Activated CD8-positive, alpha-beta memory T cell treated with anti-CD3 and anti-CD28 coated beads for 1 hour (primary cell): Measurements from ENCODE around the gene SCEL.

Source experiments
- DNase-seq, 2 donors: peaks; one replicate each; pipeline ENCODE4 v3.0.0-alpha.2; 2020; ENCODE audit warnings: low read depth in 1 of 2; ENCODE audit errors: extremely low read depth in 1 of 2

Gene SCEL

GRCh38 chr13:77548594-77548993 lies 13.1 kb downstream of the SCEL start:
- DNase-seq = no peak

DNA sequence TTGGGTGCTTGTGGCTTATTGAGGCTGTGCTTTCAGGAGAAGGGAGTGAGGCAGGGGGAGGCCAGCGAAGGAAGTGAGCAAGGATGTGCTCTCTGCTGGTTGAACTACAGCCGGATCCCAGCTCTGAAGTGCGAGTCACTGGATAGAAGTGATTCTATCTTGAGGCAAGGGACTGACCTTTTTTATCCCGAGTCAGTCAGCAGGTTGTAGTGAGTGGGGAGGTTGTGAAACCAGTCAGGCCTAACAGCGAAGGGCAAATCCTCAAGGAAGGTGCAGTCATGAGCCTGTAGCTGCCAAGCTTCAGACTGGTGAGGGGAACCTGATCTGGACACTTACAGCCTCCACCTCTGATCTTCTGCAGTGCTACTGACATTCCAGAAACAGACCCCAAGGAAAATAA lies 18.6 kb downstream of the SCEL start:
- no peak for DNase-seq

GRCh38 chr13:77555246-77555645 lies 19.7 kb downstream of the SCEL start:
- no peak for DNase-seq

DNA sequence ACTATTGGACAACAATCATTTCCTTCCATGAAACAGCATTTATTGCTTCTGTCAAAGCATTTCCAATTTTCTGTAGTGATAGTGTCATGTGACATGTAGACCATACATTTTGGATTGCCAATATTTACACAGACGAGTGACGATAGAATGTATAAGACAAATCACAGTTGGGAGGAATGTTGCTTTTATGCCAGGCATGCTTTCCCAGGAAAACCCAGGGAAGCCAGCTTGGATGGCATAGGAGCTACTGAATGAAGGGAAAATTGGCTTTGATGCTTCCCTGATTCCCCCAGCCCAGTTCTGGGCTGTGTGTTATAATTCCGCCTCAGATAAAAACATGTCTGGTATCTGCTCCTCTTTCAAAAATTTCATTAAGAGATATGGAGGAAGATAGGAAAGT lies 22.5 kb downstream of the SCEL start:
- DNase-seq = no peak

DNA sequence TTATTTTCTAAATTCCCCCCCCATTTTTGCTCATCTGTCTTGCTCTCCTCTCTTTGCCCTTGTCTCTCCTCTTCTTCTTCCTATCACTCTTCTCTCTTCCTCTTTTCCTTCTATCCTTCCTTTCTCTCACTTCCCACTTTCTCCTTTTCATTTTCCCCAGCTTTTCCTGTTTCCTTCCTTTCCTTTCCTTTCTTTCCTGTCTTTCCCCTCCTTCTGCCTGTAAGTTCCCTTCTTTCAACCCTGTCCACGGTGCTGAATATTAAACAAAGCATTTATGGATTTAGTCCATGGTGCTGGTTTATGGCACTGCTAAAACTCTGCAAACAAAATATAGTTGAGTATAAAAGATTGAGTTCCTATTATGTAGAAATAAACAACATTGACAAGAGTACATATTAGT lies 27.6 kb downstream of the SCEL start:
- no peak for DNase-seq

GRCh38 chr13:77565635-77566034 lies 30.1 kb downstream of the SCEL start:
- no peak for DNase-seq

DNA sequence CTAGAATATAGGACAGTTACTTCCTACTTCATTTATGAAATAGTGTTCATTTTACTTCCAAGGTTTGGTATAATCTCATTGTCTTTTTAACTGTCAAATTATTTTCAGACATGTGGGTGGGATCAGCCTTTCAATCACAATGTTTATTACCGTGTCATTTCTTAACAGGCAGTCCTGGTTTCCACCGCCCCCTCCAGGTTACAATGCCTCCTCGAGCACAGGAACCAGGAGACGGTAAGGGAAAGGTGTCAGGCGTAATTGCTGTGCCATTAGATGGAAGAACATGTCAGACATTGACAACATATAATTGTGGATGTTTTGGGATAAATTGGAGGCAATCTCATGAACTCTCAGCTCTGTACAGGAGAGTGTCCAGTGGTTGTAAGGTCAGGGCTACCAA lies 36.5 kb downstream of the SCEL start:
- no peak for DNase-seq

DNA sequence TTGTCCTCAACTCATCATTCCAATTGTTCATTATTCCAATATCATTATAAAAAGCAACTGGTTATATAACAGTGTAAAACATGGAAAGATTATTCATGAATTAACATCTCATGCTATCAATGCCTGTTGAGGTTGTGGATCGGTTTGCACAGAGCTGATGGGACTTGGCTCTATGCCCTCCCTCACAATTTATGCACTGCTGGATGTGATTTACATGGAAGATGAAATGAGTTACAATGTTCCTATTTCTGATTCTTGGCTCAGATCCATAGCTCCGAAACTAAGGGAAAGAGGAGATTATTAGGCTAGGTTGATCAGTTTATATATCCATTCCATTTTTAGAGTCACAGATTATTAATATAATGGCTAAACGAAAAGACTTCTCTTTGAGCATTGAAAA lies 38.6 kb downstream of the SCEL start:
- no peak for DNase-seq

DNA sequence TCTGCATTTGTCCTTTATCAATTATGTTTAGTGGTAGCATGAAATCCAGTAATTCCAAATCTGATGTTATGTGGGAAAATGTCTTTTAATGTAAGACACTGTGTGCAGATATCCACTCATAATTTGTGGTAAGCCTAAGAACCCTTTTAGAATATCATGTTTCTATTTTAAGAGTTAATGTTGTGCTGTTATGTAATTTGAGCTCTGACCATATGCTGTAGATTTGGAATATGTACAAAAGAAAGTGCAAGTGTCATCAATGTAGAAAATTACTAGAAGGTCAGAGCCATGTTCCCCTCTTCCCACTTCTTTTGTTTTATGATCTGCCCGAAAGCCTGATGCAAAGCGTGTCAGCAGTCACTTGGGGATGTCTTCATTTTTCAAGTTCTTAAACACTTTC lies 44.5 kb downstream of the SCEL start:
- DNase-seq = no peak

GRCh38 chr13:77580748-77581147 lies 45.2 kb downstream of the SCEL start:
- no peak for DNase-seq

DNA sequence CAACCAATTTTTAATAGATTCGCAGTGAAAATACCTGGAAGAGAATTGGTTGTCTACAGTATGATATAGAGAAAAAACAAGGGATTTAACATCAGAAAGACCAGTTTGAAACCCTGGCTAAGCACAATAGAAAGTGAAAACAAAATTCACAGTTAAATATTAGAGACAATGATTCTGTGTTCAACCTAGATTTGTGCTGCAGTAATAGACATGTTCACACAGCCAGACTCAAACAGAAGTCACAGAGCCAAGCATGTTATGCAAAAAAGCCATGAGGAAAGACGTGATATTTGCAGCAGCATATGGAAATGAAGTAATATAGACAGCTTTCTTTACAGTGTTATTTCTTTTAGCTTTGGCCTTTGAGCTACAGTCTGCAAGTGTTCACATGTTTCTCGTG lies 48.1 kb downstream of the SCEL start:
- DNase-seq = no peak

DNA sequence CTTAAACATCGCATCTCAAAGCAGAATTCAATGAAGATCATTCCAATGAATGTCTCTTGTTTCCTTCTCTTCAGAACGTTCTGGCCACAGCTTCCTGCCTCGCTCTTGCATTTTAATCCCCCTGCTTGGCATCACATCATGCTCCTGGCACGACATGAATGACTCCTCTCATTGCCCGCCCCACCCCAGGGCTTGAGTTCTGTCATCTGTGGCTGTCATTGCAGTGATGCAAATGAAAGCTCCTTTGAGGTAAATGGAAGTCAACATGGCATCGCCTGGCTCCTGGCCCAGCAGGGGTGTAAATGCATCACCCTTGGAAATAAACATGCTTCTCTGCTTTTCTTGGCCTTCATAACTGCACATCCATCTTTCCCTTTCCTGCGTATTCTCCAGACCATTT lies 48.6 kb downstream of the SCEL start:
- no peak for DNase-seq

GRCh38 chr13:77595166-77595810 lies 59.8 kb downstream of the SCEL start:
- no peak for DNase-seq

DNA sequence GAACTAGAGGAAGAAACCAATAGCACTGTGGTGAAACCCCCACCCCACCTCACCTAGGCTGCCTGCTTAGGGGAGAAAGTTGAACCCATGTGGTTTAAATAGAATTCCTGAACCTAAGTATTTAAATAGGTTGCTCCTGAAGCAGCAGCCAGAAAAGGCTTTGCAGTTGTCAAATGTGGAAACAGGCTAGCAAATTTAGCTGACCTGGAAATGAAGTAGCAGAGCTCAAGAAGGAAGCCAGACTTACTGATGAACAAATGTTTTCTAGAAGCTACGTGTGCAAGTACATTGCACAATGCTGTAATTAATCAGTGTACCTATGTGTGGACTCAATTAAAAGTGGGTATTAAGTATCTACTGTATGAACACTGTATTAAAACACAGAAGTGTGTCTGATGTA lies 61.3 kb downstream of the SCEL start:
- DNase-seq = no peak

DNA sequence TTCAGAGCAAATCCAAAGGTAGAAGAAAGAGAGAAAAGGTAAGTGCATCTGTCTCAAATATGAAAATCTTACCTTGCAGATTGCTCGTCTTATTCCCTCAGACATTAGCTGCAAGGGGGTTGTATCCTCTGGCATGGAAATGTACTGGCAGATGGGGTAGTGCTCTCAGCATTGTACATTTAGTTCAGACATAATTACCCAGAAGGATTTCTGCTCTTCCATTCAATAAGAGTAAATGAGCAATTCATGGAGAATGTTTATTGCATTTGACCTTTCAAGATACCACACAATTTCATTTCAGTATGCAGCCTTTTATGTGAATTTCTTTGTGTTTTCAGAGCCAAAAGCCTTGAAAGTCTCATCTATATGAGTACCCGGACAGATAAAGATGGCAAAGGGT lies 63.8 kb downstream of the SCEL start:
- DNase-seq = no peak

GRCh38 chr13:77600701-77601100 lies 65.2 kb downstream of the SCEL start:
- no peak for DNase-seq

GRCh38 chr13:77611068-77611467 lies 75.6 kb downstream of the SCEL start:
- DNase-seq = no peak

- no peak for DNase-seq
These were observed 80.5 kb downstream of the SCEL start for GRCh38 chr13:77616027-77616426.

DNA sequence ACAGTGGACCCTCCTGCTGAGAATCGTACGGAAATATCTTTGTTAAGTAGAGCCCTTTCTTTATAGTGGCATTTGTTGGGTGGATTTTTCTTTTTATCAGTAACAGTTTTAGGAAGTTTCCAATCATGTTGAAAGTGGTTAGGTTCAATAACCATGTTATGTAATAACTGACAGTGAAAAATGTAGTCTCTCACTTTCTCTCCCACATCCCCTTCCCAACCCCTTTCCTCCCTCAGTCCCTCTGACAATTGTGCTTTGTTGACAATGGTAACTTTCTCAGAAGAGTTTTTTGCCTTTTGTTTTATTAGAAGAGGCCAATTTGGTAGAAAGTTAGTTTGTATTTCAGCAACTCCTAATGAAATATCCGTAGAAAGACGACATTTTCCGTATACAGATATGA lies 84.1 kb downstream of the SCEL start:
- DNase-seq = no peak

DNA sequence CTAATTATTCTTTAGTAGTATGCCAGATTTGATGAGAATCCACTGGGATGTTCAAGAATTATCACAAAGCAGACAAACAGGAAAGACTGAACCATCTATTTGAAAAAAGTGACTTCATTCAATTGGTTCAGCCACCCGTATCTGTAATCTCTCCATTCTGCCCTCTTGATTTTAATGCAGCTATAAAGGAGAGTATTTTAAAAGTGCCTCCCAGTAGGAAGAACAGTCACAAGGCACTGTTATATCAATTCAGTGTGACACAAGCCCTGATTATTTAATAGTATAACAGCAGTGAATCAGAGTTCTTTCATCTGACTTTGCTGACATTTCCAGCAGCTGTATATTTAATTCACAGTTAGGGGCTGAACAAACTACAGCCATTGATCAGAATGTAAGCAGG lies 84.6 kb downstream of the SCEL start:
- DNase-seq = no peak

DNA sequence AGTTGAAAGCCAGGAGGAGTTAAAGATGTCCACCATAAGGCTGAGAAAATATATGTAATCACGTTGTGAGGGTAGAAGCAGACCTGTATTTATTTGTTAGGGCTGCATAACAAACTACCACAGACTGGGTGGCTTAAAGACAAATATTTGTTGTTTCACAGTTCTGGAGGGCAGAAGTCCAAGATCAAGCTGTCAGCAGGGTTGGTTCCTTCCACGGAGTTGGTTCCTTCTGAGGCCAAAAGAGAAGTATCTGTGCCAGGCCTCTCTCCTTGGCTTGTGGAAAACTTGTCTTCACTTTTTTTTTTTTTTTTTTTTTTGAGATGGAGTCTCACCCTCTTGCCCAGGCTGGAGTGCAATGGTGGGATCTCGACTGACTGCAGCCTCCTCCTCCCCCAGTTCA lies 88.3 kb downstream of the SCEL start:
- DNase-seq = no peak

- DNase-seq = no peak
These were observed 92.7 kb downstream of the SCEL start for GRCh38 chr13:77628170-77628569.

GRCh38 chr13:77637588-77637987 lies 102.1 kb downstream of the SCEL start:
- DNase-seq = no peak

- DNase-seq = no peak
These were observed 114.9 kb downstream of the SCEL start for GRCh38 chr13:77650409-77650808.
